ENCODE measurements around the gene BRPF1.
"Not testable (repeated sequence)": the region's sequence is repeated elsewhere in the genome, so short reads cannot be mapped to it uniquely, and the experiment has no call there.

Gene BRPF1

DNA sequence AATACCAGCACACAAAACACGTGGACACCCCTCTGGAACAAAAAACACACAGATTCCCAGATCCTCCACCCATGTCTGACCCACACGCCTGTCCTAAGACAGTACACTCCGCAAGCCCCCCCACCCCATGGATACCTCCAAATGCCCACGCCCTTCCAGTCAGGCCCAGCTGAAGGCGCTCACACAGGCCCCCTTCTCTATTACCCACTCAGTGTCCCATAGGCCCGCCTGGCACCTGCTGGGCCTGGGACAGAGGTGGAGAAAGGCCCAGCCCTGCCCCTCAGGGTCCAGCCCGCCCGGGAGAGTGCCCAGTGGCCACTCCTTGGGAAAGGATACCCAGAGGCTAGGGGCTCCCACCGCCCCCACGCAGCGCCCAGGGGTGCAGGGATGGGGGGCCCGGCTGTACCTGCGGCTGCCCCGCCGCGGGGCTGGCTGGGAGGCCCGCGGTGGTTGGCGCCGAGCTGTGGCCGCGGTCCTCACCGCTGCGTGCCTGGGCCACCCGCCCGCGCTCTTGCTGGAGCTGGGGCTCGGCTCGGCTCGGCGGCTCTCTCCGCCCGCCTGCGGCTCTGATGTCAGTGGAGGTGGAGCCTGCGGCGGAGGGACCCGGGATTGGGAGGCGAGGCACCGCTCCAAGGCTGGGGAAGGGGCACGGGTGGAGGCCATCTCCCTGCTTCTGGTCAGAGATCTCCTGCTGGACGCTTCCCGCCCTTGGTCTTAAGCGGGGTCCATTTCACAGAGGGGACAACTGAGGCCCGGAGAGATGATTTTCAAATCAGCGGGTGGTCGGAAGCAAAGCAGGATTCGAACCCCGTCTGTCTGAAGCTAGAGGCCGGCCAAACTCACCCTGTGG, 38.1 kb downstream of the BRPF1 start, which contains the start of gene CAMK1:
TSS of gene CAMK1 (minus strand) at position 522 of the 850 bp plus-strand sequence. CDS start 2,198 bp downstream, outside the sequence.
- no peak for DNase-seq

DNA sequence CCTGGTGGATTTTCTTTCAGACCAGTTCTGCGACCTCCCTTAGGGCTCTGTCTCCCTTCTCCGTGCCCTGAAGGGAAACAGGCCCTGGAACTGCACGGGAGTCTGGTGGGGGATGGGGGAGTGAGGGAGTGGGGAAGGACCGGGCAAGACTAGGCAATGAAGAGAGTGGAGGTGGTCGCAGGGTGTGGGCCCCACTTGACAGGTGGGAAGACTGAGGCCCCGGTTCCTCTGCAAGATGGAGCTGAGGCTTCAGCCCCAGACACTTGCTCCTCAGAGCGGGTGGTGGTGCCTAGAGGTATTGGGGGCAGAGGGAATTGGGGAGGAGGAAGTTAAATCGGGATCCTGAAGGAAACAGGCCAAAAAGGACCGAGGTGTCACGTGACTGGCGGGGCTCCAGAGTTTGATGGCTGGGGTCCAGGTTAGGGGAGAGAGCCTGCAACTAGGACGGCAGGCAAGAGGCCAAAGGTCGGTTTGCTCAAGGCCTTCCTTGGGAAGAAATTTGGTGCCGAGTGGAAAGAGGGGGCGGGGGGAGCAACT, 38.8 kb downstream of the BRPF1 start:
- DNase-seq, result no peak

GRCh38 chr3:9771007-9771406, 39.5 kb downstream of the BRPF1 start:
- DNase-seq, result not testable (repeated sequence)

GRCh38 chr3:9776896-9777693, 45.6 kb downstream of the BRPF1 start:
- DNase-seq, result no peak

DNA sequence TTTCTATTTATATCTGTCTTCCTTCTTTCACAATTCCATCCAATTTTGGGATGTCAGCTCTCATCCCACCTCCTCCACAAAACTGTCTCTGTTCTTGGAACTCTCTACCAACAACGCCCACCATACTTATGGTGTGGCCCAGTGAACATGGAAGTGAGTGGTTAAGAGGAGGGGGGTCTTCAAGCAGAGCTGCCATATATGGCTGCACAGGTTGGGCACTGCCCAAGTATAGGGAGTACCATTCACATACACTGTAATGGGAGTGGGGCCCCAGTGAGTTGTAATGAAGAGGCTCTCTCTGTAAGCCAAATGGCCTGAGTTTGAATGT, 46.1 kb downstream of the BRPF1 start:
- no peak for DNase-seq

DNA sequence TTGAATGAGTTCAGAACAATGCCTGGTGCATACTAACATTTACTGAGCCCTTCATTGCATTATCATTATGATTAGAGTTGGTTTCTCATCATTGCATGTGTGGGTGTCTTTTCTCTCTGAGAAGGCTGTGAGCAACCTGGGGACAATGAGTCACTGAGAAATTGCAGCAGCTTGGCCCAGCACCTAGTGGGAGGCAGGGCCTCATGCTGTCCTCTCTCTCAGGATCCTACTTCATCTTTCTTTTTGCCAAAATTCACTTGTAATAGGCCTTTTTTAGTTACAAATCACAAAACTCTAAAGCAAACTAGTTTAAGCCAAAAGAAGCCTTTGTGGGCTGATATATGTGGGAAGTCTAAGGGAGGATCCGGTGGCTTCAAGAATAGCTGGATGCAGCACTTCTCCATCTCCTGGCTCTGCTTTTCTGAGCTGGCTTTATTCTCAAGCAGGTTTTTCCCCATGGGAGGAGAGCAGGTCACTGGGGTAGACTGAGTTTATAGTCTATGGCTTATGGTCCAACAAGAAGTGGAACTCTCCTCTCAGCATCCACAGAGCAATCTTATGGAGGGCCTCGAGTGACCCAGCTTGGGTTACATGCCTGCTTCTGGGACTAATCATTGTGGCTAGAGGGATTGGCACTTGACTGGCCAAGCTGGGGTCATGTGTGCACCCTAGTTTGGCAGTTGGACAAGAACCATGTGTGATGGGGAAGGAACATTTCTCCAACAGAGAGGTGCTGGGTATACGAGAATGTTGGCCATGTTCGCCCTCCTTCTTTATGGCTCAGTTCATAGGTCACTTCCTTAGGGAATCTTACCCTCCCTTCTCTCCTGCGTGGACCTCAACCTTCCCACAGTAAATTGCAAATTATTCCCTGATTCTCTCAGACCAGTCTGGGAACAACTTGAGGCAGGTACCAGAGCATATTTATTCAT, 46.9 kb downstream of the BRPF1 start:
- DNase-seq, result no peak

DNA sequence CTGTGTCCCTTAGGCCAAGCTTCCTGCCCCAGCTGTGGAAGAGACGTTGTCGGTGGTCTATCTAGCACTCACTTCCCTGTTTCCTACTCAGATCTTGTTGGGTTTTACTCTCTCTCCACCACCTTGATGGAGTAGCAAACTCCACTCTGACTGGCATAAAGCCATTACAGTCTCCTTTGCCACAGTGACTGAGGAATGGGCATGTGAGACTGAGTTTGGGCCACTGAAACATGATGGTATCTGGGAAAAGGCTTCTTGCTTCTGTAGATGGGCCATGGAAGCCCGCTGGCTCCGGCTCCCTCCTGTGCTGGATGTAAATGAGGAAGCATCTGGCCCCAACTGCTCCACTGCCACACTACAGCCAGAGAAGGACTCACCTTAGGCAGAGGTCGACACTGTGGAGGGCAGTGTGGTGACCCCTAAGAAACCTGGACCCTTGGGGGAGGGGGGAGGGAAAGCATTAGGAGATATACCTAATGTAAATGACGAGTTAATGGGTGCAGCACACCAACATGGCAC, 47.6 kb downstream of the BRPF1 start:
- DNase-seq, result no peak

DNA sequence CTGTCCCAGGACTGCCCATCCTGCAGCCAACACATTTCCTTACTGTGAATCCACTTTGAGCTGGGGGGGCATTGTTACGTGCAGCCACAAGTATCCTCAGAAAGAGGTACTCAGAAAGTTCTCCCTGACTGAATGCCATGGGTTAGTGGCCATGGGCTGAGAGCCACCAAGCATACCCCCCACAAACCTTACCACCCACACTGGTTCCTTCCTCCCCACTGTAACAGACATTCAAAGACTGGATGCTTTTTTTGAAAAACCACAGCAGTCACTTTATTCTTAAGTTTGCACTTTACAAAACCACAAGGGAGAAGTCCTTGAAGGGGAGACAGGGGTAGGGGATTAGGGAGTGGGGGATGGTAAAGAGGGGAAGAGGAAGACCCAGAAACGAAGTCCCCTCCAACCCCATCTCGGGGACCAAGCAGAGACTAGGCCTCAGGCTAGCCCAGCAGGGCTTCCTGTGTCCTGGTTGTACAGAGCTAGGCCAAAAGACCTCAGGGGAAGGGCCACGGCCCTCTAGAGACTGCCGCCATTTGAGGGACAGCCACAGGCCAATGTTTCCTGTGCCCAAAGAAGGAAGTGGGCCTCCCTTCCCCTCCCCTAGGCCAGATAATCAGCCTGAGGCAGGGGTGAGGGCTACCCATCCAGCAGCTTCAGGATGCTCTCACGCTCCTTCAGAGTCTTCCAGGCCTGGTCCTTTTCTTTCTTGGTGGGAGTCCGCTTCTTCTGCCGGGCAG, 48.4 kb downstream of the BRPF1 start:
- DNase-seq, result no peak

- no peak for DNase-seq
Measured at GRCh38 chr3:9780458-9780812, 48.9 kb downstream of the BRPF1 start.

- DNase-seq, result no peak
Measured at GRCh38 chr3:9780910-9781309, 49.4 kb downstream of the BRPF1 start.

GRCh38 chr3:9781551-9781950, 50.0 kb downstream of the BRPF1 start:
- DNase-seq, result no peak

GRCh38 chr3:9781978-9782603, 50.6 kb downstream of the BRPF1 start:
- DNase-seq, result no peak

- DNase-seq, result no peak
Measured at GRCh38 chr3:9782770-9783169, 51.2 kb downstream of the BRPF1 start.

DNA sequence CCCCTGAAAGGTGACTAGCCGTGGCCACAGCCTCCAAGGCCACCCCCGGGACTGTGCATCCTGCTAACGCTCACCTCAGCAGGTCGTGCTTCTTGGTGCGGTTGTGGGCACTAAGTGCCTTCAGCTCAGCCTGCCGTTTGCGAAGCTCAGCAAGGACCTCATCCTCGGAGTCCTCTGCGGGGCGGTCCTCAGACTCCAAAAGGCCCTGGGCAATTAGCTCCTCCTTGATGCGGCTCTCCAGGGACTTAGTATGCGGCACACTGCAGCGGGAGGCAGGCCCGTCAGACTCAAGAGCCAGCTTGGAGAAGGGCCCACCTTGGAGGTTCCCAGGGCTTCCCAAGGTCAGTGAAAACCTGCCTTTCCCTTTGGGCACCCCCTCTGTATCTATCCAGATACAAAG, 52.4 kb downstream of the BRPF1 start:
- DNase-seq, result no peak

GRCh38 chr3:9784965-9785364, 53.4 kb downstream of the BRPF1 start:
- no peak for DNase-seq

DNA sequence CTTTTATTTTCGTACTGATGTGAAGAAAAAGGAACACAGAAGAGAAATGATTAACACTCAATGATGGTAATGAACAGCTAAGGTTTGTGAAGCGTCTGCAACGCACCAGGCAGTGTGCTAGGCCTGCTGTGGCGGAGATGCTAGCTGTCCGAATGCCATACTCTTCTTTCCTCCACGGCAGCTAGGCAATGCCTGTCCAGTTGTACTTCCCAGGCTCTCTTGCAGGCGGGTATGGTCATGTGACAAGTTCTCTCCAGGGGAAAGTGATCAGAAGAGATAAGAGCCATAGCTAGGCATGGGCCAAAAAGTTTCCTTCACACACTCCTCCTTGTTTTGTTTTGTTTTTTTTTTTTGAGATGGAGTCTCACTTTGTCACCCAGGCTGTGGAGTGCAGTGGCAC, 54.1 kb downstream of the BRPF1 start:
- DNase-seq, result no peak

- DNase-seq, result no peak
Measured at GRCh38 chr3:9786209-9786739, 54.7 kb downstream of the BRPF1 start.

- DNase-seq, result no peak
Measured at GRCh38 chr3:9786825-9787669, 55.5 kb downstream of the BRPF1 start.

GRCh38 chr3:9787714-9788113, 56.2 kb downstream of the BRPF1 start:
- no peak for DNase-seq

GRCh38 chr3:9791127-9791526, 59.6 kb downstream of the BRPF1 start:
- DNase-seq, result no peak
